Osteoblast (primary cell): ENCODE data around the gene ARHGEF28. TPM values are rescaled to one million over a fixed set of nuclear protein-coding genes. Genes with fewer than 3 reads are reported as not detected.

Experiments used
- DNase-seq: peaks from one replicate; pipeline ENCODE4 v3.0.0; 2011; ENCODE audit warnings: low spot score, mixed read lengths; ENCODE audit not compliant: insufficient read length; ENCODE audit errors: missing footprints
- H2AFZ ChIP-seq: 2 replicates; pipeline ENCODE4 v1.6.0; 2011; ENCODE audit warnings: mild to moderate bottlenecking, low read length
- H3K27ac ChIP-seq: 2 replicates; pipeline ENCODE4 v1.5.1; 2011; ENCODE audit warnings: mild to moderate bottlenecking, low read depth, low read length, moderate library complexity
- H3K27me3 ChIP-seq: 2 replicates; pipeline ENCODE4 v1.6.0; 2012; ENCODE audit warnings: mild to moderate bottlenecking, control low read depth, inconsistent platforms, low read length, moderate library complexity; ENCODE audit not compliant: insufficient read depth
- H3K36me3 ChIP-seq: 2 replicates; pipeline ENCODE4 v1.5.1; 2011; ENCODE audit warnings: mild to moderate bottlenecking, low read length, control low read depth, moderate library complexity; ENCODE audit not compliant: insufficient read depth
- H3K4me1 ChIP-seq: 2 replicates; pipeline ENCODE4 v1.5.1; 2011; ENCODE audit warnings: mild to moderate bottlenecking, low read length, control low read depth, moderate library complexity; ENCODE audit not compliant: insufficient read depth
- H3K4me2 ChIP-seq: 2 replicates; pipeline ENCODE4 v1.6.0; 2011; ENCODE audit warnings: mild to moderate bottlenecking, low read length; ENCODE audit not compliant: insufficient read depth
- H3K4me3 ChIP-seq: fragments of 200-600 bp; sonication (generic); 3 replicates; pipeline ENCODE4 v1.5.1; 2012; ENCODE audit warnings: mild to moderate bottlenecking, low read length, inconsistent platforms; ENCODE audit not compliant: insufficient read depth
- H3K79me2 ChIP-seq: 2 replicates; pipeline ENCODE4 v1.6.0; 2012; ENCODE audit warnings: mild to moderate bottlenecking, low read length, control low read depth, inconsistent platforms; ENCODE audit not compliant: insufficient read depth
- H3K9me3 ChIP-seq: 2 replicates; pipeline ENCODE4 v1.5.1; 2011; ENCODE audit warnings: low read depth, low read length, control low read depth
- H4K20me1 ChIP-seq: 2 replicates; pipeline ENCODE4 v1.6.0; 2012; ENCODE audit warnings: mild to moderate bottlenecking, low read length, control low read depth; ENCODE audit not compliant: insufficient read depth
- CTCF ChIP-seq: IDR thresholded peaks from 2 replicates; pipeline ENCODE4 v1.5.1; 2011; ENCODE audit warnings: mild to moderate bottlenecking, low read depth, low read length, moderate library complexity; ENCODE audit errors: extremely low read depth
- total RNA-seq: library from RNA; depleted of rRNA; stranded (reverse); fragments of >200 nt; gene quantifications from 2 replicates; pipeline ENCODE4 v1.2.3, GENCODE V29; 2012

The ARHGEF28 gene
- total RNA-seq, 1 donor: 64.4 TPM

- Histone ChIP-seq H3K36me3 (no peaks in the 10 kb centered on the region), H3K79me2 (peaks cover 11% of the 10 kb centered on the region), H3K4me2 (no peak overlapping the region), H3K4me1 (no peaks in the 10 kb centered on the region), H3K9me3 (no peaks in the 10 kb centered on the region), H2AFZ (no peak overlapping the region), H3K27ac (no peak overlapping the region), H4K20me1 (no peaks in the 10 kb centered on the region), H3K27me3 (no peaks in the 10 kb centered on the region), H3K4me3 (no peak overlapping the region)
- no peak for DNase-seq
- TF ChIP-seq CTCF: no peak
Observed at GRCh38 chr5:73718762-73719161, 92.8 kb downstream of the ARHGEF28 start.

- Histone ChIP-seq H3K4me2 (no peak overlapping the region), H3K9me3 (no peaks in the 10 kb centered on the region), H3K36me3 (no peaks in the 10 kb centered on the region), H3K4me1 (no peaks in the 10 kb centered on the region), H3K27ac (no peak overlapping the region), H3K79me2 (peaks cover 11% of the 10 kb centered on the region), H2AFZ (no peak overlapping the region), H4K20me1 (no peaks in the 10 kb centered on the region), H3K27me3 (no peaks in the 10 kb centered on the region), H3K4me3 (no peak overlapping the region)
- no peak for DNase-seq
- no peak for TF ChIP-seq CTCF
Observed at GRCh38 chr5:73719632-73720031, 93.6 kb downstream of the ARHGEF28 start.

DNA sequence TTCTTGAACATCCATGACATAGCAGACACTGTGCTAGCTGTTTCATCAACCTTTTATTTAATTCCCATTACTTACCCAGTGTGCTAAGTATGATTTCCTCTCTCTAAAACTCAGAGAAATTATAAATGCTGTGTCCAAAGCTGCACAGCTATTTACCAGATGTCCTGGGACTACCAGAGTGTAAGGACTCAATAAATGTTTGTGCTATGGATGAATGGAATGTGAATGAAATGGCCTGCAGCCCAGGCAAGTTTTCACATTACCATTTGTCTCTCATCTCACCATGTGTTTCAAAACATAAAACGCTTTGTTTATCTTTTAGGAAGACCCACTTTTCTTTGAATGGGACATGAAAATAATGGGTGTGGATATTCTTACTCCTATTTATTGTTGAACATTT is 96.2 kb downstream of the ARHGEF28 start:
- TF ChIP-seq CTCF: no peak
- H3K27ac ChIP-seq: no peak overlapping the region
- H3K4me1 ChIP-seq: no peaks in the 10 kb centered on the region
- H3K4me2 ChIP-seq: no peak overlapping the region
- no peaks in the 10 kb centered on the region for H3K36me3 ChIP-seq
- H3K79me2 ChIP-seq: peaks cover 10% of the 10 kb centered on the region
- DNase-seq: no peak
- H3K4me3 ChIP-seq: no peak overlapping the region
- no peaks in the 10 kb centered on the region for H3K9me3 ChIP-seq
- no peak overlapping the region for H2AFZ ChIP-seq
- no peaks in the 10 kb centered on the region for H3K27me3 ChIP-seq
- no peaks in the 10 kb centered on the region for H4K20me1 ChIP-seq

DNA sequence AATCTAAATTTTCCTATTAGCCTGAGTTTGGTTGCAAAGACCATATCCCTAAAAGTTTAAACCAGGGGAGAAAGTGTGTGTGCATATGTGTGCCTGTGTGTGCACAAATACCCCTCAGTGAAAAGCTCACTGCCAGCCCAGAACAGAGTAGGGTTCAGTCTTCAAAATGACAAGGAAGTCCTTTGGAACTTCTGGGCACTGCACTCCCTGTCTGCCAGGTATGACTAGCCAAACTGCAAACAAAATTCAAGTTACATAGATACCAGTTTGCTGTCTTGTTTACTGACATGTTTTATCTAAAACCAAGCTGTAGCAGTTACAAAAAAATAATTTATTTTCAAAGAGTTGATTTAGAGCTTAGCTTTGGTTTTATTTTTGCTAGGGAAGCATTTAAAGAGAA is 100.1 kb downstream of the ARHGEF28 start:
- TF ChIP-seq CTCF: no peak
- H3K27me3 ChIP-seq: no peaks in the 10 kb centered on the region
- no peaks in the 10 kb centered on the region for H4K20me1 ChIP-seq
- H3K4me1 ChIP-seq: no peaks in the 10 kb centered on the region
- H2AFZ ChIP-seq: no peak overlapping the region
- no peaks in the 10 kb centered on the region for H3K9me3 ChIP-seq
- H3K4me2 ChIP-seq: no peak overlapping the region
- no peak overlapping the region for H3K4me3 ChIP-seq
- no peak for DNase-seq
- H3K27ac ChIP-seq: no peak overlapping the region
- H3K79me2 ChIP-seq: peaks cover 8% of the 10 kb centered on the region
- no peaks in the 10 kb centered on the region for H3K36me3 ChIP-seq
